GM23338 (cell line): ENCODE data around the gene TSPAN4.

ENCODE experiments used
- CREB1 ChIP-seq: fragments of 250-450 bp; sonication (Bioruptor Pico); IDR thresholded peaks from 2 replicates; pipeline ENCODE4 v1.5.0; 2020; ENCODE audit warnings: low read depth, mild to moderate bottlenecking, moderate library complexity
- EZH2 ChIP-seq: fragments of 200-600 bp; sonication (generic); IDR thresholded peaks from one replicate; pipeline ENCODE4 v1.8.0; 2017; ENCODE audit warnings: antibody characterized with exemption, mild to moderate bottlenecking, low read depth; ENCODE audit not compliant: unreplicated experiment
- EZH2phosphoT487 ChIP-seq: fragments of 200-600 bp; sonication (generic); IDR thresholded peaks from one replicate; pipeline ENCODE4 v1.8.1; 2018; ENCODE audit warnings: antibody characterized with exemption; ENCODE audit not compliant: unreplicated experiment
- JUNB ChIP-seq: IDR thresholded peaks from one replicate; pipeline ENCODE4 v1.6.1; 2016; ENCODE audit warnings: antibody characterized with exemption; ENCODE audit not compliant: unreplicated experiment
- POLR2AphosphoS5 ChIP-seq: IDR thresholded peaks from 2 replicates; pipeline ENCODE4 v1.6.1; 2016; ENCODE audit warnings: antibody characterized with exemption, low read depth
- STAT1 ChIP-seq: IDR thresholded peaks from one replicate; pipeline ENCODE4 v1.6.1; 2016; ENCODE audit warnings: antibody characterized with exemption; ENCODE audit not compliant: unreplicated experiment
- TF ChIP-seq, protein P1 (sequence below), 2 experiments: fragments of 200-600 bp in 1 of 2; sonication (generic) in 1 of 2; conservative IDR thresholded peaks; 2 replicates each; pipeline versions ENCODE4 v1.5.1 to v1.6.1; 2016 to 2017; ENCODE audit warnings: antibody characterized with exemption in 2 of 2, low read depth in 2 of 2, mild to moderate bottlenecking in 2 of 2, moderate library complexity in 1 of 2
- TF ChIP-seq, protein P2 (sequence below): IDR thresholded peaks from 2 replicates; pipeline ENCODE4 v1.6.1; 2016; ENCODE audit warnings: antibody characterized with exemption

DNA sequence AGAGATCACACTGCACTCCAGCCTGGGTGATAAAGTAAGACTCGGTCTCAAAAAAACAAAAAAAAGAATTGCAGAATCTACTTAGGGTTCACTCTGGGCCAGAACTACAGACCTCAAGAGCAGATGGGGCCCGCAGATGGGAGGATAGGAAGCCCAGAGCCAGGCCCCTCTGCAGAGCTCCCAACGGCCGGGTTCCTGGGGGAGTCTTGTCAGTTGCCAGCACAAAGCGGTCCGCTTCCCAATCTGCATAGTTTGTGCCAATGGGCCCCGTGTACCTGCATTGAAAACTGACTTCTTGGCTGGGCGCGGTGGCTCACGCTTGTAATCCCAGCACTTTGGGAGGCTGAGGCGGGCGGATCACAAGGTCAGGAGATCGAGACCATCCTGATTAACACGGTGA is 69.6 kb downstream of the TSPAN4 start:
- TF ChIP-seq, protein P1, sequence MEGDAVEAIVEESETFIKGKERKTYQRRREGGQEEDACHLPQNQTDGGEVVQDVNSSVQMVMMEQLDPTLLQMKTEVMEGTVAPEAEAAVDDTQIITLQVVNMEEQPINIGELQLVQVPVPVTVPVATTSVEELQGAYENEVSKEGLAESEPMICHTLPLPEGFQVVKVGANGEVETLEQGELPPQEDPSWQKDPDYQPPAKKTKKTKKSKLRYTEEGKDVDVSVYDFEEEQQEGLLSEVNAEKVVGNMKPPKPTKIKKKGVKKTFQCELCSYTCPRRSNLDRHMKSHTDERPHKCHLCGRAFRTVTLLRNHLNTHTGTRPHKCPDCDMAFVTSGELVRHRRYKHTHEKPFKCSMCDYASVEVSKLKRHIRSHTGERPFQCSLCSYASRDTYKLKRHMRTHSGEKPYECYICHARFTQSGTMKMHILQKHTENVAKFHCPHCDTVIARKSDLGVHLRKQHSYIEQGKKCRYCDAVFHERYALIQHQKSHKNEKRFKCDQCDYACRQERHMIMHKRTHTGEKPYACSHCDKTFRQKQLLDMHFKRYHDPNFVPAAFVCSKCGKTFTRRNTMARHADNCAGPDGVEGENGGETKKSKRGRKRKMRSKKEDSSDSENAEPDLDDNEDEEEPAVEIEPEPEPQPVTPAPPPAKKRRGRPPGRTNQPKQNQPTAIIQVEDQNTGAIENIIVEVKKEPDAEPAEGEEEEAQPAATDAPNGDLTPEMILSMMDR (conservative IDR thresholded peaks at IDR 0.05; ENCODE audit: low read depth in 2 of 2): no peak
- TF ChIP-seq EZH2phosphoT487: no peak
- no peak for TF ChIP-seq POLR2AphosphoS5
- TF ChIP-seq, protein P2, sequence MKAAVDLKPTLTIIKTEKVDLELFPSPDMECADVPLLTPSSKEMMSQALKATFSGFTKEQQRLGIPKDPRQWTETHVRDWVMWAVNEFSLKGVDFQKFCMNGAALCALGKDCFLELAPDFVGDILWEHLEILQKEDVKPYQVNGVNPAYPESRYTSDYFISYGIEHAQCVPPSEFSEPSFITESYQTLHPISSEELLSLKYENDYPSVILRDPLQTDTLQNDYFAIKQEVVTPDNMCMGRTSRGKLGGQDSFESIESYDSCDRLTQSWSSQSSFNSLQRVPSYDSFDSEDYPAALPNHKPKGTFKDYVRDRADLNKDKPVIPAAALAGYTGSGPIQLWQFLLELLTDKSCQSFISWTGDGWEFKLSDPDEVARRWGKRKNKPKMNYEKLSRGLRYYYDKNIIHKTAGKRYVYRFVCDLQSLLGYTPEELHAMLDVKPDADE: no peak
- TF ChIP-seq STAT1: no peak
- no peak for TF ChIP-seq JUNB
- no peak for TF ChIP-seq EZH2
- TF ChIP-seq CREB1: no peak
